Peyer's patch (tissue), 4 donors: Measurements from ENCODE around the gene IRF4. TPM values are rescaled to one million over a fixed set of nuclear protein-coding genes. Genes with fewer than 3 reads are reported as not detected.
"Not testable (repeated sequence)": the region's sequence is repeated elsewhere in the genome, so short reads cannot be mapped to it uniquely, and the experiment has no call there.

ENCODE experiments used
- DNase-seq, 3 donors: peaks; one replicate each; pipeline ENCODE4 v3.0.0-alpha.2; 2017 to 2019
- H3K27ac ChIP-seq, 4 donors: fragments of 200-600 bp; sonication (generic); one replicate each; pipeline ENCODE4 v1.5.1; 2016 to 2019
- H3K27me3 ChIP-seq, 2 donors: fragments of 200-600 bp; sonication (generic); one replicate each; pipeline ENCODE4 v1.5.1; 2019
- H3K36me3 ChIP-seq, 3 donors: fragments of 200-600 bp; sonication (generic); one replicate each; pipeline ENCODE4 v1.5.1; 2016 to 2019
- H3K4me1 ChIP-seq, 4 donors: fragments of 200-600 bp; sonication (generic); one replicate each; pipeline ENCODE4 v1.5.1; 2016 to 2019
- H3K4me3 ChIP-seq, 4 donors: fragments of 200-600 bp; sonication (generic); 1 replicate in 3 of 4; 2 replicates in 1 of 4; pipeline ENCODE4 v1.5.1; 2016 to 2019; ENCODE audit warnings: mild to moderate bottlenecking in 1 of 4
- H3K9me3 ChIP-seq, 4 donors: fragments of 200-600 bp; sonication (generic); one replicate each; pipeline ENCODE4 v1.5.1; 2016 to 2019; ENCODE audit warnings: mild to moderate bottlenecking in 1 of 4
- CTCF ChIP-seq, 6 experiments: fragments of 450-650 bp in 4 of 6; fragments of 200-600 bp in 2 of 6; sonication (generic) in 1 of 6; IDR thresholded peaks; one replicate each; pipeline ENCODE4 v1.5.1; 2017 to 2019; ENCODE audit warnings: antibody characterized with exemption in 6 of 6, mild to moderate bottlenecking in 3 of 6, moderate library complexity in 1 of 6
- POLR2A ChIP-seq, 2 donors: fragments of 450-650 bp; IDR thresholded peaks; one replicate each; pipeline ENCODE4 v1.5.1; 2017; ENCODE audit warnings: antibody characterized with exemption in 2 of 2, mild to moderate bottlenecking in 2 of 2, moderate library complexity in 2 of 2
- total RNA-seq, 4 donors: library from RNA; depleted of rRNA; stranded (reverse); fragments of >200 nt; gene quantifications; one replicate each; pipeline ENCODE4 v1.1.0, GENCODE V29; 2016

IRF4 gene
- total RNA-seq, 4 donors from 2014 or later: 0.47 to 57.8 (median 6.9) TPM

- Histone ChIP-seq H3K27me3 (no peaks in the 10 kb centered on the region), H3K4me3 (no peak overlapping the region), H3K27ac (no peak overlapping the region), H3K4me1 (no peaks in the 10 kb centered on the region), H3K9me3 (peaks cover 0 to 9% (median 0%) of the 10 kb centered on the region in 4 donors), H3K36me3 (no peaks in the 10 kb centered on the region)
- TF ChIP-seq POLR2A (IDR thresholded peaks at IDR 0.05) (no peak), CTCF (IDR thresholded peaks at IDR 0.05) (no peak)
- DNase-seq: peak in 1 of 3 donors; percentile 39
These were observed 24.9 kb upstream of the IRF4 start for GRCh38 chr6:366389-367297.

- H3K4me3 ChIP-seq: no peak overlapping the region
- H3K27ac ChIP-seq: no peak overlapping the region
- no peaks in the 10 kb centered on the region for H3K27me3 ChIP-seq
- TF ChIP-seq CTCF (IDR thresholded peaks at IDR 0.05) (no peak), POLR2A (IDR thresholded peaks at IDR 0.05) (no peak)
- no peak for DNase-seq
- H3K9me3 ChIP-seq: peaks cover 0 to 9% (median 0%) of the 10 kb centered on the region in 4 donors
- H3K36me3 ChIP-seq: no peaks in the 10 kb centered on the region
- peaks cover 0 to 3% (median 0%) of the 10 kb centered on the region in 4 donors for H3K4me1 ChIP-seq
These were observed 24.2 kb upstream of the IRF4 start for GRCh38 chr6:367298-367794.

GRCh38 chr6:367891-368630 lies 23.5 kb upstream of the IRF4 start:
- Histone ChIP-seq H3K27ac (no peak overlapping the region), H3K4me3 (no peak overlapping the region), H3K27me3 (no peaks in the 10 kb centered on the region), H3K4me1 (peaks cover 0 to 10% (median 0%) of the 10 kb centered on the region in 4 donors), H3K36me3 (no peaks in the 10 kb centered on the region), H3K9me3 (peaks cover 0 to 14% (median 0%) of the 10 kb centered on the region in 4 donors)
- TF ChIP-seq CTCF (IDR thresholded peaks at IDR 0.05) (no peak), POLR2A (IDR thresholded peaks at IDR 0.05) (no peak)
- DNase-seq: peak in 1 of 3 donors; percentile 37

- H3K9me3 ChIP-seq: peaks cover 0 to 5% (median 0%) of the 10 kb centered on the region in 4 donors
- H3K4me3 ChIP-seq: no peak overlapping the region
- TF ChIP-seq POLR2A (IDR thresholded peaks at IDR 0.05) (no peak), CTCF (IDR thresholded peaks at IDR 0.05) (no peak)
- peaks cover 0 to 10% (median 0%) of the 10 kb centered on the region in 4 donors for H3K4me1 ChIP-seq
- DNase-seq: peak in 1 of 3 donors; percentile 38
- no peaks in the 10 kb centered on the region for H3K27me3 ChIP-seq
- no peaks in the 10 kb centered on the region for H3K36me3 ChIP-seq
- H3K27ac ChIP-seq: no peak overlapping the region
These were observed 21.8 kb upstream of the IRF4 start for GRCh38 chr6:369559-370431.

- peak in 1 of 3 donors; percentile 29 for DNase-seq
- Histone ChIP-seq H3K4me3 (no peak overlapping the region), H3K4me1 (peaks cover 0 to 10% (median 0%) of the 10 kb centered on the region in 4 donors), H3K36me3 (no peaks in the 10 kb centered on the region), H3K9me3 (peaks cover 0 to 5% (median 0%) of the 10 kb centered on the region in 4 donors), H3K27ac (no peak overlapping the region), H3K27me3 (no peaks in the 10 kb centered on the region)
- TF ChIP-seq POLR2A (IDR thresholded peaks at IDR 0.05) (no peak), CTCF (IDR thresholded peaks at IDR 0.05) (no peak)
These were observed 21.0 kb upstream of the IRF4 start for GRCh38 chr6:370555-370954.

GRCh38 chr6:371851-372250 lies 19.7 kb upstream of the IRF4 start:
- H3K27me3 ChIP-seq, H3K27ac ChIP-seq, H3K9me3 ChIP-seq, DNase-seq, H3K36me3 ChIP-seq, H3K4me3 ChIP-seq: not testable (repeated sequence)
- H3K4me1 ChIP-seq: peaks cover 0 to 10% (median 0%) of the 10 kb centered on the region in 4 donors
